Activated CD4-positive, alpha-beta T cell treated with anti-CD3 and anti-CD28 coated beads, Interleukin-10, Interleukin-2, amounts not matched to agents 100 ng/mL and 50 ng/mL, durations not matched to agents 16 hours and 8 hours (primary cell): ENCODE results near the gene SPACA4.
A peak's percentile ranks its signal among the peaks of the same experiment; 100 is the strongest.
"Not testable (repeated sequence)": the region's sequence is repeated elsewhere in the genome, so short reads cannot be mapped to it uniquely, and the experiment has no call there.

Source experiments
- DNase-seq: peaks from one replicate; pipeline ENCODE4 v3.0.0-alpha.2; 2020

The SPACA4 gene, protein sequence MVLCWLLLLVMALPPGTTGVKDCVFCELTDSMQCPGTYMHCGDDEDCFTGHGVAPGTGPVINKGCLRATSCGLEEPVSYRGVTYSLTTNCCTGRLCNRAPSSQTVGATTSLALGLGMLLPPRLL

GRCh38 chr19:48606463-48607358, at the start of gene SPACA4:
TSS of gene SPACA4 (plus strand) at chr19:48606742. CDS start at chr19:48606979, 237 bp downstream.
- DNase-seq = no peak

DNA sequence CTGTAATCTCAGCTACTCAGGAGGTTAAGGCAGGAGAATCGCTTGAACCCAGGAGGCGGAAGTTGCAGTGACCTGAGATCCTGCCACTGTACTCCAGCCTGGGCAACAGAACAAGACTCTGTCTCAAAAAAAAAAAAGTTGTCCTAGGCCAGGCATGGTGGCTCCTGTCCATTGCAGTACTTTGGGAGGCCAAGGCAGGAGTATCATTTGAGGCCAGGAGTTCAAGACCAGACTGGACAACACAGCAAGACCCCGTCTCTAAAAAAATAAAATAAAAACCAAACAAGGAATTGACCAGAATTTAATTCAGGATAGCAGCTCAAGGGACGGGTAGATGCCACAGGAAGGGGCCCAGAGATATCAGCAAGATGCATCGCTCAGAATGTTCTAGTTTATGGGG, 49.7 kb upstream of the SPACA4 start:
- DNase-seq = no peak

- DNase-seq = no peak
These were observed 48.4 kb upstream of the SPACA4 start for GRCh38 chr19:48558018-48558684.

DNA sequence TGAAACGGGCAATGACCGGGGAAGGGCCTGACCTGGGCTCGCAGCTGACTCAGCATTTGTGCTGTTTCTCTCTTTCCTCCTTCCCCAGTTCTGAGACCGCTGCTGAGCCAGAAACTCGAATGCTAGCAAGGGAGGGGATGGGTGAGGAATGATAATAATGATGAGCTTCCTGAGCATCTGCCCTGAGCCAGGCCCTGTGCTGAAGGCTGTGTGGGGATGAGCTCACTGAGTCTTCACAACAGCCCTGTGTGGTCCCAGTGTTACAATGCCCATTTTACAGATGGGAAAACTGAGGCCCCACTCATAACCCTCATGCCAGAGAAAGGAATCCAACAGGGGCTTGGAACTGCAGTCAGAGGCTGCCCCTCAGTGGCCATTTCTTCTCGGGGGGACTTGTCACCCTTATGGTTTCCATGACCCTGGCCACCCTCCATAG, 46.4 kb upstream of the SPACA4 start:
- DNase-seq = no peak

- DNase-seq = no peak
These were observed 45.1 kb upstream of the SPACA4 start for GRCh38 chr19:48561412-48561811.

DNA sequence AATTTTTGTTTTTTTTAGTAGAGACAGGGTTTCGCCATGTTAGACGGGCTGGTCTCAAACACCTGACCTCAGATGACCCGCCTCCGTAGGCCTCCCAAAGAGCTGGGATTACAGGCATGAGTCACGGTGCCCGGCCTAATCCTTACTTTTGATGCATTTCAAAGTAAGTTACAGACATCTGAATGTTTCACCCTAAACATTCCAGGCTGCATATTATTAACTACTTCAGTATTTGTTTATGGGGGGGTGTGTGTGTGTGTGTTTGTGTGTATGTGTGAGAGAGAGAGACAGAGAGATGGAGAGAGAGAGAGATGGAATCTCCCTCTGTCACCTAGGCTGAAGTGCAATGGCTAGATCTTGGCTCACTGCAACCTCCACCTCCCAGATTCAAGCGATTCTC, 41.5 kb upstream of the SPACA4 start:
- DNase-seq = no peak

GRCh38 chr19:48568345-48568886, 38.1 kb upstream of the SPACA4 start:
- no peak for DNase-seq

DNA sequence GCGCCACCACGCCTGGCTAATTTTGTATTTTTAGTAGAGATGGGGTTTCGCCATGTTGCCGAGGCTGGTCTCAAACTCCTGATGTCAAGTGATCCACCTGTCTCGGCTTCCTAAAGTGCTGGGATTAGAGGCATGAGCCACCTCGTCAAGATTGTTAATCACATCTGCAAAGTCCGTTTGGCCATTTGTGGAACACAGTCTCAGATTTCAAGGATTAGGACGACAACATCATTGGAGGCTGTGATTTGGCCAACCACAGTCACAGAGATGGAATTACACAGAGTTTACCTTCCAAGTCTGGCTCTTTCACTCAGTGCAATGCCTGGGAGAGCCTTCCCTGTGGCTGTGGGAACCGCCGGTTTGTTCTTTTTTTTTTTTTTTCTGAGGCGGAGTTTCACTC, 36.7 kb upstream of the SPACA4 start:
- DNase-seq = no peak

DNA sequence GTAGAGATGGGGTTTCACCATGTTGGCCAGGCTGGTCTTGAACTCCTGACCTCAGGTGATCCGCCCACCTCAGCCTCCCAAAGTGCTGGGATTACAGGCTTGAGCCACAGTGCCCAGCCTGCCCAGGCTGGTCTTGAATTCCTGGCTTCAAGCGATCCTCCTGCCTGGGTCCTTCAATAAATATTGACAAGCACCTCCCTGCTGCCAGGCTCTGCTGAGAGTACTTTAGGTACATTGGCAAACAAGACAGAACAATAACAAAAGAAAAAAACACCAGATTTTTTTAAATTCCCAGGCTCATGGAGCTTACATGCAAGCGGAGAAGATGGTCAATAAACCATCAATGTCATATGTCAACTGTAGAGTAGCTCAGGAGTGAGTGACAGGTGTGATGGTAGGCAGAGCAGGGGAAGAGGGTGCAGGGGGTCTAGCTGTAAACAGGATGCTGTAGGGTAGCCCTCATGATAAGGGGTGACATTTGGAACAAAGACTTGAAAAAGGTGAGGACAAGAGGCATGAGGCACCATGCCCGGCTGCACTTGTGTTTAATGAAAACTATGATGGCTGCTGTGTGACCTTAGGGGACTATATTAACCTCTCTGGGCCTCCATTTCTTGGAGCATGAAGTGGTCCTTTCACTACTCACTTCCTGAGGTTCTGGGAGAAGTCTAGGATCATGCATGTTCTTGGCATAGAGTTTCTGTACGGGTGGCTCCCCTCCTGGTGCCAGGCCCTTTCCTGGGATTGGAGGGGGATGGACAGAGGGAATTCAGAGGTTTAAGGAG, 35.0 kb upstream of the SPACA4 start:
- DNase-seq = no peak

GRCh38 chr19:48573163-48573505, 33.4 kb upstream of the SPACA4 start:
- no peak for DNase-seq

- DNase-seq = no peak
These were observed 30.5 kb upstream of the SPACA4 start for GRCh38 chr19:48575931-48576622.

DNA sequence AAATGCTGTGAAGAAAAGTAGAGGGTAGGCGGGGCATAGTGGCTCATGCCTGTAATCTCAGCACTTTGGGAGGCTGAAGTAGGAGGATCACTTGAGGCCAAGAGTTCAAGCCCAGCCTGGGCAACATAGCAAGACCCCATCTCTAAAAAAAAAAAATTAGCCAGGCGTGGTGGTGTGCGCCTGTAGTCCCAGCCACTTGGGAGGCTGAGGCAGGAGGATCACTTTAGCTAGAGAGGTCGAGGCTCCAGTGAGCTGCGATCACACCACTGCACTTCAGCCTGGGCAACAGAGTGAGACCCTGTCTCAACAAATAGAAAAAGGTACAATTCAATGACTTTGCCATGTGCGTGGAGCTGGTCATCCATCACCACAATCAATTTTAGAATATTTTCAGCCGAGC, 28.6 kb upstream of the SPACA4 start:
- DNase-seq = not testable (repeated sequence)

GRCh38 chr19:48578891-48579290, 27.7 kb upstream of the SPACA4 start:
- no peak for DNase-seq

DNA sequence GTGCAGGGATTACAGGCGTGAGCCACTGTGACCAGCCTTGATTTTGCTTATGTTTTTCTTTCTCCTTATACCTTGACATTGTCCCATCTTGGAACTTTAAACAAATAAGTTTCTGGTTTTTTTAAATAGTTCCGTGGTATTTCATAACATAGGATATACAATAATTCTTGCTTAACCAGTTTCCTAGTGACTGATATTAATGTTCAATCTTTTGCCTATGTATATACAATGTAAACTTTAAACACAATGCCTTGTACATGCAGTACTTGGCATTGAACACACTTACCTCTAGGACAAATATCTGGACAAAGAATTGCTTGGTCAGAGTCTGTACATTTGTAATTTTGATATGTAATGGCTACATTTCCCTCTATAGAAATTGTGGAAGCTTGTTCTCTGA, 24.4 kb upstream of the SPACA4 start:
- DNase-seq = no peak

DNA sequence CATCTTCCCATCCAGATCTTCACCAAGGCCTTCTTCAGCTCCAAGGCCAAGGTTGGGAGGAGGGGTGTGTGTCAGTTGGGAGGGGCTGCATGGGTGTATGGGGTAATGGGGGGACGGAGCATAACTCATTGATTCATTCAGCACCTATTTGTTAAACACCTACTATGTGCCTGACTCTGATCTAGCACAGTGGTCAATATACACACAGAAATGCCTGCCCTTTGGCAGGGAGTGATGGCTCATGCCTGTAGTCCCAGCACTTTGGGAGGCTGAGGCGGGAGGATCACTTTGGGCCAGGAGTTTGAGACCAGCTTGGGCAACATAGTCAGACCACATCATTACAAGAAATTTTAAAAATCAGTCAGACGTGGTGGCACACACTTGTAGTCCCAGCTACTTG, 19.2 kb upstream of the SPACA4 start:
- DNase-seq = no peak

- peak; percentile 91 for DNase-seq
These were observed 17.7 kb upstream of the SPACA4 start for GRCh38 chr19:48588670-48589401.

GRCh38 chr19:48591021-48591420, 15.5 kb upstream of the SPACA4 start:
- no peak for DNase-seq

GRCh38 chr19:48595171-48595570, 11.4 kb upstream of the SPACA4 start:
- no peak for DNase-seq

DNA sequence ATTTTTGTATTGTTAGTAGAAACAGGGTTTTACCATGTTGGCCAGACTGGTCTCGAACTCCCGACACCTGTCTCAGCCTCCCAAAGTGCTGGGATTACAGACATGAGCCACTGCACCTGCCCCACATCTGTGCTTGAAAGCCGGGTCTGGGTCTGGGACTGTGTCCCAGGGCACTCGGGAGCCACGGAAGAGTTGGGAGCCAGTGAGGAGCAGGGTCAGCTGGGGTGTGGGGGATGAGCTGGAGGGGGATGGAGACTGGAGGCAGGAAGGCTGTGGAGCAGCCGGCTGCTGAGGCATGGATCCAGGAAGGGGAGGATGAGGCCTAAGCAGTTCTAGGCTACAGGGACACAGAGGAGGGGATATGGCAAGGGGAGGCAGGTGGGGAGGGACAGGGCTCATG, 10.7 kb upstream of the SPACA4 start:
- DNase-seq = no peak

DNA sequence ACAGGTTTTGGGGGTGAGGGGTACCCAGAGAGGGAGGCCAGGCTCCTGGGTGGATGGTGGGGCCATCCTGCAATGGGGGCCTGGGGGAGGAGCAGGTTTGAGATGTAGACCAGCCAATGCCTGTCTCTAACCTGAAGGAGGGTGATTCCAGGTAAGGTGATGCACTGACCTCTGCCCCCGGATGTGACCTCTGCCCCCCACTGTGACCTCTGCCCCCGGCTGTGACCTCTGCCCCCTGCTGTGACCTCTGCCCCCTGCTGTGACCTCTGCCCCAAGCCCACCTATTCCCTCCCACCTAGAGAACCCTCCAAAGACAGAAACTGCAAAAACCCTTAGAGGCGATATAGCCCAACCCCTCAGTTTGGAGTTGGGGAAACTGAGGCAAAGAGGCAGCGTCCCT, 10.3 kb upstream of the SPACA4 start:
- no peak for DNase-seq

- DNase-seq = peak; percentile 65
These were observed 9.7 kb upstream of the SPACA4 start for GRCh38 chr19:48596679-48597465.
